Retinal pigment epithelial cell (primary cell): ENCODE measurements around the gene MPHOSPH8.

ENCODE experiments used
- DNase-seq: peaks from one replicate; pipeline ENCODE4 v3.0.0-alpha.2; 2010; ENCODE audit warnings: low read depth
- H3K4me3 ChIP-seq: 2 replicates; pipeline ENCODE4 v1.5.1; 2011; ENCODE audit warnings: mild to moderate bottlenecking, low read length, control low read depth, moderate library complexity
- CTCF ChIP-seq: conservative IDR thresholded peaks from 2 replicates; pipeline ENCODE4 v1.5.1; 2011; ENCODE audit warnings: low read depth, low read length, control low read depth, inconsistent platforms

MPHOSPH8 gene

GRCh38 chr13:19657872-19658591 is 24.6 kb downstream of the MPHOSPH8 start:
- TF ChIP-seq CTCF = no peak
- no peak overlapping the region for H3K4me3 ChIP-seq
- DNase-seq = no peak

- TF ChIP-seq CTCF = no peak
- H3K4me3 ChIP-seq = no peak overlapping the region
- no peak for DNase-seq
Measured at GRCh38 chr13:19658831-19659230, 25.4 kb downstream of the MPHOSPH8 start.

- H3K4me3 ChIP-seq = no peak overlapping the region
- no peak for DNase-seq
- no peak for TF ChIP-seq CTCF
Measured at GRCh38 chr13:19661126-19661525, 27.7 kb downstream of the MPHOSPH8 start.

- TF ChIP-seq CTCF = no peak
- no peak overlapping the region for H3K4me3 ChIP-seq
- DNase-seq = no peak
Measured at GRCh38 chr13:19661561-19661960, 28.1 kb downstream of the MPHOSPH8 start.

GRCh38 chr13:19663416-19663979 is 30.0 kb downstream of the MPHOSPH8 start:
- H3K4me3 ChIP-seq = no peak overlapping the region
- TF ChIP-seq CTCF = no peak
- DNase-seq = no peak

- TF ChIP-seq CTCF = no peak
- no peak for DNase-seq
- H3K4me3 ChIP-seq = no peak overlapping the region
Measured at GRCh38 chr13:19664481-19665230, 31.2 kb downstream of the MPHOSPH8 start.
